PC-9 (cell line): Measurements from ENCODE around the gene FAM89B. TPM values are rescaled to one million over a fixed set of nuclear protein-coding genes. Genes with fewer than 3 reads are reported as not detected.
"Not testable (repeated sequence)": the region's sequence is repeated elsewhere in the genome, so short reads cannot be mapped to it uniquely, and the experiment has no call there.

ENCODE experiments used
- Bru-seq: library from RNA; stranded (reverse); fragments of 400-500 nt; gene quantifications from one replicate; lab custom pipeline; 2021; lab: Mats Ljungman, UMichigan
- BruChase-seq, 2 experiments: library from RNA; stranded (reverse); fragments of 400-500 nt; gene quantifications; one replicate each; lab custom pipeline; 2021; lab: Mats Ljungman, UMichigan
- BruUV-seq: library from RNA; stranded (reverse); fragments of 400-500 nt; replicated peaks from 2 replicates; lab custom pipeline; 2021; lab: Mats Ljungman, UMichigan
- CTCF ChIA-PET: fragments of 300-600 bp; sonication (Branson Sonifier 250); formaldehyde crosslinking; loops from one replicate; lab custom pipeline; 2022; ENCODE audit warnings: antibody characterized with exemption; lab: Charles Lee
- POLR2A ChIA-PET: fragments of 300-600 bp; sonication (Branson Sonifier 250); formaldehyde crosslinking; loops from one replicate; lab custom pipeline; 2022; ENCODE audit warnings: antibody characterized with exemption; ENCODE audit not compliant: unreplicated experiment; lab: Charles Lee
- DNase-seq, 2 experiments: peaks; one replicate each; pipeline versions ENCODE4 v3.0.0 to v3.0.0-alpha.2; 2015 to 2022; ENCODE audit warnings: mixed read lengths in 1 of 2
- H2AFZ ChIP-seq: fragments of 200-600 bp; sonication (generic); 2 replicates; pipeline ENCODE4 v1.8.1; 2017; ENCODE audit warnings: antibody characterized with exemption
- H3F3A ChIP-seq: fragments of 200-600 bp; sonication (generic); 2 replicates; pipeline ENCODE4 v1.8.1; 2017; ENCODE audit warnings: antibody characterized with exemption, mild to moderate bottlenecking, low read depth; ENCODE audit not compliant: insufficient read depth
- H3K27ac ChIP-seq: fragments of 200-600 bp; sonication (generic); 2 replicates; pipeline ENCODE4 v1.6.1; 2016; ENCODE audit warnings: mixed run types
- H3K27me3 ChIP-seq: fragments of 200-600 bp; sonication (generic); 2 replicates; pipeline ENCODE4 v1.6.1; 2016; ENCODE audit warnings: low read depth, mixed run types; ENCODE audit not compliant: insufficient read depth
- H3K36me3 ChIP-seq: fragments of 200-600 bp; sonication (generic); 2 replicates; pipeline ENCODE4 v1.6.1; 2016; ENCODE audit warnings: low read depth, mixed run types
- H3K4me1 ChIP-seq: fragments of 200-600 bp; sonication (generic); replicated peaks from 2 replicates; pipeline ENCODE4 v1.6.1; 2016; ENCODE audit warnings: mixed run types; ENCODE audit not compliant: insufficient read depth
- H3K4me2 ChIP-seq: fragments of 200-600 bp; sonication (generic); 2 replicates; pipeline ENCODE4 v1.6.1; 2017; ENCODE audit warnings: mixed run types
- H3K4me3 ChIP-seq: fragments of 200-600 bp; sonication (generic); 2 replicates; pipeline ENCODE4 v1.6.1; 2016; ENCODE audit warnings: mixed run types
- H3K79me2 ChIP-seq: fragments of 200-600 bp; sonication (generic); 2 replicates; pipeline ENCODE4 v1.6.1; 2017; ENCODE audit warnings: low read depth, mixed run types
- H3K9me2 ChIP-seq: fragments of 200-600 bp; sonication (generic); 2 replicates; pipeline ENCODE4 v1.8.1; 2017; ENCODE audit warnings: mild to moderate bottlenecking; ENCODE audit not compliant: insufficient read depth
- H3K9me3 ChIP-seq: fragments of 200-600 bp; sonication (generic); 2 replicates; pipeline ENCODE4 v1.8.1; 2016; ENCODE audit warnings: low read depth; ENCODE audit not compliant: insufficient read depth
- H4K20me1 ChIP-seq: fragments of 200-600 bp; sonication (generic); 2 replicates; pipeline ENCODE4 v1.8.1; 2017; ENCODE audit not compliant: insufficient read depth
- CTCF ChIP-seq: fragments of 200-600 bp; sonication (generic); conservative IDR thresholded peaks from 2 replicates; pipeline ENCODE4 v1.6.1; 2017; ENCODE audit warnings: mixed run types, antibody characterized with exemption, mild to moderate bottlenecking, moderate library complexity
- EZH2 ChIP-seq: fragments of 200-600 bp; sonication (generic); IDR thresholded peaks from 2 replicates; pipeline ENCODE4 v1.8.0; 2017; ENCODE audit warnings: antibody characterized with exemption, low read depth
- intact Hi-C: fragments of 100-400 bp; cut with micrococcal nuclease; formaldehyde crosslinking; loops from one replicate; pipeline ENCODE4 v1.10.0; 2022; ENCODE audit not compliant: unreplicated experiment
- long read RNA-seq: library from polyadenylated mRNA; stranded (forward); transcript quantifications from one replicate; pipeline ENCODE4 v2.0.0, GENCODE V29; 2022
- total RNA-seq: library from RNA; stranded (reverse); gene quantifications from 2 replicates; pipeline ENCODE4 v1.2.3, GENCODE V29; 2021

Gene FAM89B
- total RNA-seq (51.7 and 53.3 TPM in 2 replicates), Bru-seq, nascent RNA (percentile 59 among the genes with signal in this experiment), BruChase-seq, experiment 1, labeled RNA remaining after a 2-hour chase (percentile 78 among the genes with signal in this experiment), BruChase-seq, experiment 2, labeled RNA remaining after a 6-hour chase (percentile 93 among the genes with signal in this experiment)
- long read RNA-seq, transcript FAM89B-202 (2 exons, 1,337 nt), result minor isoform, 51 of 157 reads
- long read RNA-seq, transcript FAM89B-203 (2 exons, 1,263 nt), result major isoform, 95 of 157 reads
- long read RNA-seq, transcript FAM89B-201 (2 exons, 1,409 nt), result minor isoform, 9 of 157 reads
- long read RNA-seq, partial matches to known transcripts, result 0 of 157 reads
- long read RNA-seq, other reads (novel, unspliced or antisense), result 2 of 157 reads

GRCh38 chr11:65572356-65573051 is at the start of gene FAM89B:
Gene FAM89B, plus strand, starts transcription at chr11:65572538. Its CDS starts 132 bp downstream, at chr11:65572670.
- H2AFZ ChIP-seq, result no peak within 1 kb of the TSS
- H3K79me2 ChIP-seq, result peaks cover 55% of the 10 kb centered on the region

GRCh38 chr11:65522718-65523630 is 49.4 kb upstream of the FAM89B start:
- intact Hi-C loops, result not testable (repeated sequence)

More at GRCh38 chr11:65572356-65573051, at the start of gene FAM89B:
- TF ChIP-seq EZH2, result no peak
- TF ChIP-seq CTCF, result no peak
- Histone ChIP-seq H3K27ac (no peak within 1 kb of the TSS), H3K4me3 (peak within 1 kb of the TSS; percentile 73), H3K9me2 (no peaks in the 10 kb centered on the region), H3K27me3 (no peaks in the 10 kb centered on the region), H3K4me1 (peaks cover 61% of the 10 kb centered on the region), H3K36me3 (peaks cover 5% of the 10 kb centered on the region; the same call in 1 of the 2 replicates), H4K20me1 (peaks cover under 1% of the 10 kb centered on the region; the same call in 1 of the 2 replicates), H3K4me2 (peak within 1 kb of the TSS; percentile 96), H3F3A (peaks cover 72% of the 10 kb centered on the region), H3K9me3 (no peaks in the 10 kb centered on the region)
- ChIA-PET POLR2A (interaction anchor here (0.5 to 1.5 kb wide), 9 partner anchors 12 to 257 kb away, joined by 3 to 47 read pairs (median 4); no protein-coding TSS in a partner anchor), CTCF (interaction anchor here (0.6 to 3.4 kb wide), 12 partner anchors 12 to 413 kb away, joined by 3 to 30 read pairs (median 7); partner anchors contain the start of genes FRMD8 and PCNX3)
- intact Hi-C loops, result loop anchor here (5.0 kb wide), 5 partner anchors 45 to 480 kb away; partner anchors contain the start of genes CST6, KAT5, NEAT1 and SCYL1
- no TSS peak for BruUV-seq
- peak; percentile 67 to 91 for DNase-seq

GRCh38 chr11:65523631-65523968 is 48.7 kb upstream of the FAM89B start:
- H4K20me1 ChIP-seq, POLR2A ChIA-PET, H3K9me3 ChIP-seq, CTCF ChIA-PET, H3K27ac ChIP-seq, H3K4me2 ChIP-seq, H2AFZ ChIP-seq, H3K9me2 ChIP-seq, intact Hi-C loops, DNase-seq, H3K4me3 ChIP-seq, BruUV-seq, H3K27me3 ChIP-seq: not testable (repeated sequence)
- H3F3A ChIP-seq, result peaks cover 11% of the 10 kb centered on the region; the same call in 1 of the 2 replicates
- peaks cover 21% of the 10 kb centered on the region; the same call in 1 of the 2 replicates for H3K36me3 ChIP-seq
- peaks cover 17% of the 10 kb centered on the region for H3K79me2 ChIP-seq
- peaks cover 13% of the 10 kb centered on the region for H3K4me1 ChIP-seq

More at GRCh38 chr11:65522718-65523630, 49.4 kb upstream of the FAM89B start:
- H3K4me2 ChIP-seq, CTCF ChIA-PET, DNase-seq, H4K20me1 ChIP-seq, H3K9me3 ChIP-seq, H3K27ac ChIP-seq, H3K27me3 ChIP-seq, H3K4me3 ChIP-seq, H3K9me2 ChIP-seq, H2AFZ ChIP-seq, POLR2A ChIA-PET, BruUV-seq: not testable (repeated sequence)
- Histone ChIP-seq H3K4me1 (peaks cover 13% of the 10 kb centered on the region), H3F3A (peaks cover 11% of the 10 kb centered on the region; the same call in 1 of the 2 replicates), H3K79me2 (peaks cover 17% of the 10 kb centered on the region), H3K36me3 (peaks cover 18% of the 10 kb centered on the region; the same call in 1 of the 2 replicates)
